Measurements from ENCODE around the gene IGDCC3.

The IGDCC3 gene

DNA sequence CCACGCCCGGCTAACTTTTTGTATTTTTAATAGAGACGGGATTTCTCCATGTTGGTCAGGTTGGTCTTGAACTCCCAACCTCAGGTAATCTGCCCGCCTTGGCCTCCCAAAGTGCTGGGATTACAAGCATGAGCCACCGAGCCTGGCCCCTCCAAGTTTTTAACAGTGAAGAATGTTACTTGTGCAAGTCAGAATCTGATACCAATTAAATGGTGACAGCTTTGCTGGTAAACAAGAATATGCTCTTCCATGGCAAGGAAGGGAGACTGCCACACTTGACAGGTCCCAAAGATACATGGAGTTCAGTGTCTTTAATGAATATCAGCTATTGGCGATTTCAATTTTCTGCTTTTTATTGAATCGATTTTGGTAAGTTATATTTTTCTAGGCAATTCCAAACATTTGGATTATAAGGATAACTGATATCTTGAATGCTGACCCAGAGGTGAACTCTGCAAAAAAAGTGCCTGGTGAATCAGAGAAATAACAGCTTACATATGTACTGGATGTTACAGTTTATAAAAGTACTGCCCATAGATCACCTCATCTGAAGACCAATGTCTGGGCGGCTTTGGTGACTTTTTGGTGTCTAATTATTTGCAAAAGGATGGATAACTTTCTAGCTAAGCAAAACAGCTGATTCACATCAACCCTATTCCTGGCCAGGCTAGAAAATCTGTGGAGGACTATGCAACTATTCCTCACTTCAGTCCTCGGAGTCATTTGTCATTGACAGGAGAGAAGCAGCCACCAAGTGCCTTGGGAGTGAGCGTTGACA, 92.3 kb downstream of the IGDCC3 start:
- DNase-seq, result no peak

DNA sequence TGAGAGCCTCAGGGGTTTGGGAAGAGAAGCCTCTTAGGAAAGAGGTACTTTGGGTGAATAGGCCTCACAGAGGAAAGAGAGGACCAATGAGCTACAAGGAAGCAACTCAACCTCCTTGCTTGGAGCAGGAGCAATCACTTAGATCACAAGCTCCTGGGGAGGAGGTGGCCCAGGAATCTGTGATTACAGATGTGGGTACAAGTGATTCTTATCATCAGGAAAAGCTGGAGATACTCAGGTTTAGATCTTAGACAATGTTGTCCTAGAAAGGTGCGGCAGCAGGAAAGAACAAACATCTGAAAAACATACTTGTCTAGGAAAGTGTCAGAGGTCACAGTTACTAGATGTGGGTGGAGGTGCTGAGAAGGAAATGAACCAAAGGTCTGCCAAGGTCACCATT, 99.3 kb downstream of the IGDCC3 start:
- no peak for DNase-seq
